H9 (cell line): ENCODE results near the gene HCFC2. TPM values are rescaled to one million over a fixed set of nuclear protein-coding genes. Genes with fewer than 3 reads are reported as not detected.

Experiments
- DNase-seq: peaks from one replicate; pipeline ENCODE4 v3.0.0-alpha.2; 2017
- H2AFZ ChIP-seq: one replicate; pipeline ENCODE4 v1.6.1; 2013; ENCODE audit warnings: mild to moderate bottlenecking, low read length, control low read depth, moderate library complexity
- H2AK5ac ChIP-seq: 2 replicates; pipeline ENCODE4 v1.6.1; 2013; ENCODE audit warnings: low read length, control low read depth, mixed read lengths; ENCODE audit not compliant: insufficient read length
- H2BK120ac ChIP-seq: one replicate; pipeline ENCODE4 v1.6.1; 2013; ENCODE audit warnings: low read depth, mild to moderate bottlenecking, low read length, control low read depth, inconsistent platforms; ENCODE audit not compliant: poor library complexity, severe bottlenecking
- H2BK12ac ChIP-seq: 2 replicates; pipeline ENCODE4 v1.6.1; 2013; ENCODE audit warnings: low read length, control low read depth, mixed read lengths, low read depth; ENCODE audit not compliant: insufficient read length
- H2BK15ac ChIP-seq: 2 replicates; pipeline ENCODE4 v1.6.1; 2013; ENCODE audit warnings: low read depth, low read length, control low read depth
- H2BK20ac ChIP-seq: one replicate; pipeline ENCODE4 v1.6.1; 2013; ENCODE audit warnings: low read depth, mild to moderate bottlenecking, low read length, control low read depth, inconsistent platforms; ENCODE audit not compliant: poor library complexity, severe bottlenecking
- H2BK5ac ChIP-seq: 2 replicates; pipeline ENCODE4 v1.6.1; 2013; ENCODE audit warnings: low read length, control low read depth, mixed read lengths; ENCODE audit not compliant: insufficient read length
- H3K14ac ChIP-seq: 2 replicates; pipeline ENCODE4 v1.6.1; 2013; ENCODE audit warnings: low read length, control low read depth; ENCODE audit not compliant: insufficient read depth
- H3K18ac ChIP-seq: 2 replicates; pipeline ENCODE4 v1.6.1; 2013; ENCODE audit warnings: low read depth, mild to moderate bottlenecking, mixed read lengths, low read length, control low read depth; ENCODE audit not compliant: insufficient read length
- H3K23ac ChIP-seq: 2 replicates; pipeline ENCODE4 v1.6.1; 2013; ENCODE audit warnings: low read length, control low read depth, mixed read lengths, low read depth; ENCODE audit not compliant: insufficient read length
- H3K23me2 ChIP-seq: 2 replicates; pipeline ENCODE4 v1.6.1; 2013; ENCODE audit warnings: low read depth, mild to moderate bottlenecking, mixed read lengths, low read length, control low read depth; ENCODE audit not compliant: insufficient read length, poor library complexity, severe bottlenecking
- H3K27ac ChIP-seq: 2 replicates; pipeline ENCODE4 v1.5.1; 2013; ENCODE audit warnings: low read length, control low read depth, mixed read lengths, low read depth; ENCODE audit not compliant: insufficient read length
- H3K27me3 ChIP-seq: 2 replicates; pipeline ENCODE4 v1.6.1; 2013; ENCODE audit warnings: low read length, control low read depth, inconsistent platforms; ENCODE audit not compliant: insufficient read depth
- H3K4ac ChIP-seq: 2 replicates; pipeline ENCODE4 v1.6.1; 2013; ENCODE audit warnings: low read depth, mild to moderate bottlenecking, control low read depth, inconsistent platforms, low read length, moderate library complexity
- H3K4me1 ChIP-seq: 2 replicates; pipeline ENCODE4 v1.6.1; 2013; ENCODE audit warnings: low read length, control low read depth, inconsistent platforms; ENCODE audit not compliant: insufficient read depth
- H3K4me2 ChIP-seq: 2 replicates; pipeline ENCODE4 v1.6.1; 2013; ENCODE audit warnings: low read length, control low read depth, mixed read lengths; ENCODE audit not compliant: insufficient read length, insufficient read depth
- H3K56ac ChIP-seq: 2 replicates; pipeline ENCODE4 v1.6.1; 2013; ENCODE audit warnings: low read depth, mild to moderate bottlenecking, mixed read lengths, low read length, control low read depth; ENCODE audit not compliant: insufficient read length
- H3K79me1 ChIP-seq: 2 replicates; pipeline ENCODE4 v1.6.1; 2013; ENCODE audit warnings: low read depth, mild to moderate bottlenecking, moderate library complexity, low read length, control low read depth, inconsistent platforms; ENCODE audit not compliant: insufficient read depth, poor library complexity, severe bottlenecking
- H3K79me2 ChIP-seq: 2 replicates; pipeline ENCODE4 v1.6.1; 2013; ENCODE audit warnings: low read length, control low read depth, inconsistent platforms; ENCODE audit not compliant: insufficient read depth
- H3K9ac ChIP-seq: 2 replicates; pipeline ENCODE4 v1.6.1; 2013; ENCODE audit warnings: low read length, control low read depth, mixed read lengths; ENCODE audit not compliant: insufficient read length; ENCODE audit errors: extremely low read depth
- H3K9me3 ChIP-seq: one replicate; pipeline ENCODE4 v1.6.1; 2013; ENCODE audit warnings: low read depth, low read length, inconsistent platforms; ENCODE audit not compliant: control insufficient read depth
- H3T11ph ChIP-seq: one replicate; pipeline ENCODE4 v1.6.1; 2013; ENCODE audit warnings: mild to moderate bottlenecking, low read length, control low read depth, inconsistent platforms
- H4K20me1 ChIP-seq: one replicate; pipeline ENCODE4 v1.6.1; 2013; ENCODE audit not compliant: control insufficient read depth, insufficient read length, insufficient read depth
- H4K5ac ChIP-seq: 2 replicates; pipeline ENCODE4 v1.6.1; 2013; ENCODE audit warnings: low read depth, mild to moderate bottlenecking, mixed read lengths, low read length, control low read depth; ENCODE audit not compliant: insufficient read length
- H4K8ac ChIP-seq: replicated peaks from 2 replicates; pipeline ENCODE4 v1.6.1; 2013; ENCODE audit warnings: low read length, control low read depth, mixed read lengths, low read depth; ENCODE audit not compliant: insufficient read length
- H4K91ac ChIP-seq: 2 replicates; pipeline ENCODE4 v1.6.1; 2013; ENCODE audit warnings: low read depth, mild to moderate bottlenecking, moderate library complexity, mixed read lengths, low read length, control low read depth; ENCODE audit not compliant: insufficient read length
- H3K27ac Mint-ChIP-seq, 3 experiments: 2 replicates in 2 of 3; 3 replicates in 1 of 3; pipeline ENCODE4 v1.8.0; 2020 to 2021; ENCODE audit warnings: mixed read lengths in 3 of 3, mild to moderate bottlenecking in 1 of 3, moderate library complexity in 1 of 3
- H3K27me3 Mint-ChIP-seq: 2 replicates; pipeline ENCODE4 v1.8.0; 2021; ENCODE audit warnings: low read depth, mild to moderate bottlenecking, moderate library complexity, mixed read lengths
- H3K36me3 Mint-ChIP-seq, 3 experiments: 2 replicates in 2 of 3; 3 replicates in 1 of 3; pipeline ENCODE4 v1.8.0; 2020 to 2021; ENCODE audit warnings: low read depth in 3 of 3, mixed read lengths in 3 of 3; ENCODE audit not compliant: insufficient read depth in 1 of 3
- H3K4me1 Mint-ChIP-seq, 2 experiments: 2 replicates each; pipeline ENCODE4 v1.8.0; 2020; ENCODE audit warnings: mixed read lengths in 2 of 2
- H3K4me3 Mint-ChIP-seq, 2 experiments: 2 replicates in 1 of 2; 3 replicates in 1 of 2; pipeline ENCODE4 v1.8.0; 2020 to 2021; ENCODE audit warnings: mild to moderate bottlenecking in 2 of 2, mixed read lengths in 2 of 2, moderate library complexity in 1 of 2
- H3K9me3 Mint-ChIP-seq, 2 experiments: 2 replicates in 1 of 2; 3 replicates in 1 of 2; pipeline ENCODE4 v1.8.0; 2020; ENCODE audit warnings: mild to moderate bottlenecking in 2 of 2, mixed read lengths in 2 of 2, moderate library complexity in 1 of 2
- WGBS: extraction: QIAGEN DNeasy Blood & Tissue Kit; methylation state at CpG from one replicate; pipeline ENCODE4 v1.1.7; 2013; ENCODE audit warnings: missing lambda C conversion rate, low lambda C conversion rate, mixed read lengths; ENCODE audit not compliant: insufficient read length; ENCODE audit errors: extremely low coverage; 5-methylcytosine and 5-hydroxymethylcytosine counted together
- total RNA-seq: library from RNA; stranded (reverse); gene quantifications from 2 replicates; pipeline ENCODE4 v1.2.1, GENCODE V29; 2021
- TF ChIP-seq, protein P1 (sequence below): fragments of 200-600 bp; sonication (generic); conservative IDR thresholded peaks from 3 replicates; pipeline ENCODE4 v1.8.0; 2021; ENCODE audit warnings: antibody characterized with exemption, mild to moderate bottlenecking

HCFC2 gene
- total RNA-seq, 1 experiment from 2014 or later = 1.9 TPM

DNA sequence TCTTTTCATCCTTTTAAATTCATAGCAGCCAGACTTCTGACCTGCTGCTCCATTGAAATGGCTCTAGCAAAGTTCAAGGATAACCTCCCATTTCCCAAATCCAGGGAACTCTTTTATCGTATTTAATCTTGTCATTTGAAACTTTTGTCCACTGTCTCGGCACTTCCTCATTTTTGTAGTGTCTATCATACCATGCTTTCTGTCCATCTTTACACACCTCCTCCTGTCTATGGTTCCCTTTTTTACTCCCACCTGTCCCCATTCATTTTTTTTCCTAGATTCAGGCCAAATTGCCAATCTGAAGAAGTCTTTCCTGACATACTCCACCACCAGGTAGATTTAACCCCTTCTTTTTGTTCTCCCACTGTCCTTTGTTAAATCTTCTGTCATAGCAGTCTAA lies 42.6 kb downstream of the HCFC2 start:
- Mint-ChIP-seq H3K27me3 (no peaks in the 10 kb centered on the region), H3K36me3 (no peaks in the 10 kb centered on the region), H3K4me1 (peaks cover 10 to 13% of the 10 kb centered on the region in 2 experiments), H3K9me3 (no peaks in the 10 kb centered on the region), H3K27ac (peak overlapping the region in 1 of 3 experiments; percentile 8; a peak in 1 of 7 replicates), H3K4me3 (peak overlapping the region in 1 of 2 experiments; percentile 10; a peak in 1 of 5 replicates)
- H4K20me1 ChIP-seq = no peaks in the 10 kb centered on the region
- no peak overlapping the region for H3K56ac ChIP-seq
- H2BK120ac ChIP-seq = no peak overlapping the region
- no peaks in the 10 kb centered on the region for H3K23me2 ChIP-seq
- H3K4ac ChIP-seq = no peak overlapping the region
- H2AFZ ChIP-seq = no peak overlapping the region
- DNase-seq = no peak
- no peaks in the 10 kb centered on the region for H3K27me3 ChIP-seq
- no peak overlapping the region for H3K27ac ChIP-seq
- TF ChIP-seq, protein P1, sequence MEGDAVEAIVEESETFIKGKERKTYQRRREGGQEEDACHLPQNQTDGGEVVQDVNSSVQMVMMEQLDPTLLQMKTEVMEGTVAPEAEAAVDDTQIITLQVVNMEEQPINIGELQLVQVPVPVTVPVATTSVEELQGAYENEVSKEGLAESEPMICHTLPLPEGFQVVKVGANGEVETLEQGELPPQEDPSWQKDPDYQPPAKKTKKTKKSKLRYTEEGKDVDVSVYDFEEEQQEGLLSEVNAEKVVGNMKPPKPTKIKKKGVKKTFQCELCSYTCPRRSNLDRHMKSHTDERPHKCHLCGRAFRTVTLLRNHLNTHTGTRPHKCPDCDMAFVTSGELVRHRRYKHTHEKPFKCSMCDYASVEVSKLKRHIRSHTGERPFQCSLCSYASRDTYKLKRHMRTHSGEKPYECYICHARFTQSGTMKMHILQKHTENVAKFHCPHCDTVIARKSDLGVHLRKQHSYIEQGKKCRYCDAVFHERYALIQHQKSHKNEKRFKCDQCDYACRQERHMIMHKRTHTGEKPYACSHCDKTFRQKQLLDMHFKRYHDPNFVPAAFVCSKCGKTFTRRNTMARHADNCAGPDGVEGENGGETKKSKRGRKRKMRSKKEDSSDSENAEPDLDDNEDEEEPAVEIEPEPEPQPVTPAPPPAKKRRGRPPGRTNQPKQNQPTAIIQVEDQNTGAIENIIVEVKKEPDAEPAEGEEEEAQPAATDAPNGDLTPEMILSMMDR = no peak
- no peak overlapping the region for H4K91ac ChIP-seq
- no peak overlapping the region for H2AK5ac ChIP-seq
- no peak overlapping the region for H2BK15ac ChIP-seq
- no peaks in the 10 kb centered on the region for H3K79me2 ChIP-seq
- peaks cover 4% of the 10 kb centered on the region; the same call in 1 of the 2 replicates for H3K4me1 ChIP-seq
- no peak overlapping the region for H3K9ac ChIP-seq
- no peaks in the 10 kb centered on the region for H3K9me3 ChIP-seq
- no peak overlapping the region for H4K5ac ChIP-seq
- H3T11ph ChIP-seq = no peak overlapping the region
- H3K79me1 ChIP-seq = no peaks in the 10 kb centered on the region
- no peak overlapping the region for H3K4me2 ChIP-seq
- WGBS = no CpG with 5 or more reads among the region's 2 CpGs
- H2BK5ac ChIP-seq = no peak overlapping the region
- H4K8ac ChIP-seq = no peak overlapping the region
- no peak overlapping the region for H2BK12ac ChIP-seq
- H3K18ac ChIP-seq = no peak overlapping the region
- no peak overlapping the region for H2BK20ac ChIP-seq
- H3K23ac ChIP-seq = no peak overlapping the region
- no peak overlapping the region for H3K14ac ChIP-seq
